Adrenal gland (tissue), 12 donors: ENCODE data around the gene LRRTM1. TPM values are rescaled to one million over a fixed set of nuclear protein-coding genes. Genes with fewer than 3 reads are reported as not detected.

Experiments used
- DNase-seq, 7 donors: peaks; one replicate each; pipeline ENCODE4 v3.0.0-alpha.2; 2019 to 2020
- H3K27ac ChIP-seq, 5 donors: fragments of 200-600 bp; sonication (generic) in 4 of 5; 1 replicate in 3 of 5; 2 replicates in 2 of 5; pipeline versions ENCODE4 v1.5.1 to v1.8.0; 2016 to 2020; ENCODE audit warnings: mild to moderate bottlenecking in 1 of 5
- H3K27me3 ChIP-seq: fragments of 200-600 bp; 2 replicates; pipeline ENCODE4 v1.8.0; 2021
- H3K36me3 ChIP-seq, 2 donors: fragments of 200-600 bp; replicated peaks in 1 of 2; 1 replicate in 1 of 2; 2 replicates in 1 of 2; pipeline versions ENCODE4 v1.5.1 to v1.8.0; 2018 to 2022
- H3K4me1 ChIP-seq, 2 donors: fragments of 200-600 bp; replicated peaks in 1 of 2; 1 replicate in 1 of 2; 2 replicates in 1 of 2; pipeline versions ENCODE4 v1.5.1 to v1.8.0; 2018 to 2021
- H3K4me3 ChIP-seq, 4 donors: fragments of 200-600 bp; sonication (generic) in 3 of 4; one replicate each; pipeline ENCODE4 v1.5.1; 2016 to 2018
- H3K9me3 ChIP-seq, 3 donors: fragments of 200-600 bp; sonication (generic) in 1 of 3; replicated peaks in 1 of 3; 1 replicate in 2 of 3; 2 replicates in 1 of 3; pipeline versions ENCODE4 v1.5.1 to v1.8.0; 2016 to 2021
- CTCF ChIP-seq, 6 experiments: fragments of 450-650 bp in 4 of 6; fragments of 200-600 bp in 2 of 6; sonication (generic) in 1 of 6; IDR thresholded peaks; 1 replicate in 5 of 6; 2 replicates in 1 of 6; pipeline versions ENCODE4 v1.5.1 to v1.8.0; 2016 to 2021; ENCODE audit warnings: antibody characterized with exemption in 6 of 6, mild to moderate bottlenecking in 2 of 6, moderate library complexity in 1 of 6
- POLR2A ChIP-seq, 2 donors: fragments of 450-650 bp; IDR thresholded peaks; one replicate each; pipeline ENCODE4 v1.6.1; 2017; ENCODE audit warnings: antibody characterized with exemption in 2 of 2, mild to moderate bottlenecking in 2 of 2, moderate library complexity in 1 of 2
- whole genome bisulfite sequencing, 4 donors: extraction: QIAGEN DNeasy Blood & Tissue Kit in 2 of 4; methylation state at CpG; one replicate each; pipeline versions ENCODE4 v1.1.5 to v1.1.7; 2013 to 2017; 5-methylcytosine and 5-hydroxymethylcytosine counted together
- intact Hi-C, 2 donors: fragments of 100-400 bp; cut with DNase I; formaldehyde crosslinking; loops; one replicate each; pipeline versions ENCODE4 v1.14.1 to v1.15.0; 2022 to 2023
- polyA plus RNA-seq, 3 donors: library from polyadenylated mRNA; stranded (reverse); fragments of 200-250 nt in 2 of 3; fragments of 350-450 nt in 1 of 3; fragmentation: Illumina TruSeq in 1 of 3; extraction: RNeasy Lipid Tissue Mini Kit (QIAGEN cat#74804) in 1 of 3; gene quantifications; one replicate each; pipeline ENCODE4 v1.2.3, GENCODE V29; 2013 to 2014
- total RNA-seq, 9 donors: library from RNA; depleted of rRNA in 4 of 9; stranded (reverse); fragments of >200 nt in 4 of 9; fragments of 120-200 nt in 1 of 9; fragmentation: NEBNext Ultra II Directional in 1 of 9; extraction: Animal tissue kit (Norgen Biotek cat#: 25700) in 1 of 9; gene quantifications; one replicate each; pipeline versions ENCODE4 v1.1.0 to v1.2.4, GENCODE V29; 2013 to 2023
- donor health status: healthy with polysubstance abuse.
- donor health status: Bipolar disorder and iron deficiency.
- donor health status: DM: yes; HTN: yes; CAD: no.
- donor health status: DM: no; HTN: no; CAD: no.
- donor health status: DM: no; HTN: no; CAD: no.
- donor health status: DM: yes; HTN: yes; CAD: no.

The LRRTM1 gene
- total and polyA plus RNA-seq, 12 donors = 0.12 to 1.8 (median 0.49) TPM; not detected in 1

GRCh38 chr2:80258793-80259192, 45.8 kb downstream of the LRRTM1 start:
- H3K4me3 ChIP-seq = no peak overlapping the region
- no peak for TF ChIP-seq POLR2A (IDR thresholded peaks at IDR 0.05)
- no peak for TF ChIP-seq CTCF (IDR thresholded peaks at IDR 0.05)
- no peak overlapping the region for H3K27ac ChIP-seq
- no peaks in the 10 kb centered on the region for H3K9me3 ChIP-seq
- intact Hi-C loops = no loop called here
- H3K36me3 ChIP-seq = no peaks in the 10 kb centered on the region
- no peaks in the 10 kb centered on the region for H3K4me1 ChIP-seq
- WGBS, 4 donors = 62 to 74% (median 64%) methylated on average over 5 of the region's 5 CpGs
- no peaks in the 10 kb centered on the region for H3K27me3 ChIP-seq
- no peak for DNase-seq

- Histone ChIP-seq H3K9me3 (no peaks in the 10 kb centered on the region), H3K4me3 (no peak overlapping the region), H3K36me3 (no peaks in the 10 kb centered on the region), H3K27ac (no peak overlapping the region), H3K27me3 (no peaks in the 10 kb centered on the region), H3K4me1 (no peaks in the 10 kb centered on the region)
- TF ChIP-seq CTCF (IDR thresholded peaks at IDR 0.05) = no peak
- TF ChIP-seq POLR2A (IDR thresholded peaks at IDR 0.05) = no peak
- intact Hi-C loops = no loop called here
- 70 to 80% (median 75%) methylated on average over 4 to 5 of the region's 5 CpGs for WGBS, 4 donors
- no peak for DNase-seq
Measured at GRCh38 chr2:80258341-80258740, 46.2 kb downstream of the LRRTM1 start.

- H3K36me3 ChIP-seq = no peaks in the 10 kb centered on the region
- WGBS, 4 donors = 85 to 91% (median 90%) methylated on average over 4 of the region's 4 CpGs
- intact Hi-C loops = no loop called here
Measured at GRCh38 chr2:80257450-80257849, 47.1 kb downstream of the LRRTM1 start.

GRCh38 chr2:80256782-80257167, 47.8 kb downstream of the LRRTM1 start:
- TF ChIP-seq POLR2A (IDR thresholded peaks at IDR 0.05) (no peak), CTCF (IDR thresholded peaks at IDR 0.05) (no peak)

More at GRCh38 chr2:80257450-80257849, 47.1 kb downstream of the LRRTM1 start:
- H3K27ac ChIP-seq = no peak overlapping the region
- H3K4me3 ChIP-seq = no peak overlapping the region
- no peaks in the 10 kb centered on the region for H3K9me3 ChIP-seq
- no peaks in the 10 kb centered on the region for H3K27me3 ChIP-seq
- H3K4me1 ChIP-seq = no peaks in the 10 kb centered on the region
- DNase-seq = no peak
- TF ChIP-seq POLR2A (IDR thresholded peaks at IDR 0.05) = no peak
- no peak for TF ChIP-seq CTCF (IDR thresholded peaks at IDR 0.05)

More at GRCh38 chr2:80256782-80257167, 47.8 kb downstream of the LRRTM1 start:
- Histone ChIP-seq H3K4me1 (no peaks in the 10 kb centered on the region), H3K36me3 (no peaks in the 10 kb centered on the region), H3K27me3 (no peaks in the 10 kb centered on the region), H3K9me3 (no peaks in the 10 kb centered on the region), H3K4me3 (no peak overlapping the region), H3K27ac (no peak overlapping the region)
- no peak for DNase-seq
- intact Hi-C loops = no loop called here
- WGBS, 4 donors = 57 to 73% (median 60%) methylated on average over 3 of the region's 3 CpGs
